Measurements from ENCODE around the gene TXNDC15.

- no peak for TF ChIP-seq ZNF841 (CRISPR knock-in tag; IDR thresholded peaks at IDR 0.05; ENCODE audit: borderline replicate concordance)
- TF ChIP-seq CTCF (CRISPR knock-in tag; IDR thresholded peaks at IDR 0.05) = no peak
- TF ChIP-seq HMG20B (CRISPR knock-in tag; conservative IDR thresholded peaks at IDR 0.05) = no peak
- TF ChIP-seq HMG20A (CRISPR knock-in tag; IDR thresholded peaks at IDR 0.05; ENCODE audit: borderline replicate concordance) = no peak
- TF ChIP-seq POLR2A (IDR thresholded peaks at IDR 0.05; ENCODE audit: insufficient read depth in 1 of 2, low read depth in 2 of 2, low read length in 2 of 2) = no peak
- no peak for TF ChIP-seq ZMAT5 (CRISPR knock-in tag; IDR thresholded peaks at IDR 0.05; ENCODE audit: borderline replicate concordance, low read depth)
- no peak for TF ChIP-seq ZNF10 (CRISPR knock-in tag; IDR thresholded peaks at IDR 0.05; ENCODE audit: borderline replicate concordance, low read depth)
- no peak for TF ChIP-seq POLR2AphosphoS5 (IDR thresholded peaks at IDR 0.05; ENCODE audit: low read depth, low read length)
- TF ChIP-seq SNAPC4 (CRISPR knock-in tag; IDR thresholded peaks at IDR 0.05) = no peak
- no peak for TF ChIP-seq ZNF431 (CRISPR knock-in tag; IDR thresholded peaks at IDR 0.05; ENCODE audit: borderline replicate concordance, low read depth)
- TF ChIP-seq ARNT (IDR thresholded peaks at IDR 0.05) = no peak
- no peak for TF ChIP-seq AGO2 (optimal IDR thresholded peaks at IDR 0.05; ENCODE audit: low read depth, low read length)
- TF ChIP-seq CERS6 (CRISPR knock-in tag; IDR thresholded peaks at IDR 0.05) = no peak
Measured at GRCh38 chr5:134873494-134873893, 677 bp upstream of the TXNDC15 start.

All from HepG2 (cell line).